Activated CD4-positive, alpha-beta T cell treated with anti-CD3 and anti-CD28 coated beads for 4 hours (primary cell): ENCODE measurements around the gene PALLD.

ENCODE experiments used
- DNase-seq, 2 donors: peaks; one replicate each; pipeline ENCODE4 v3.0.0-alpha.2; 2020

PALLD gene

DNA sequence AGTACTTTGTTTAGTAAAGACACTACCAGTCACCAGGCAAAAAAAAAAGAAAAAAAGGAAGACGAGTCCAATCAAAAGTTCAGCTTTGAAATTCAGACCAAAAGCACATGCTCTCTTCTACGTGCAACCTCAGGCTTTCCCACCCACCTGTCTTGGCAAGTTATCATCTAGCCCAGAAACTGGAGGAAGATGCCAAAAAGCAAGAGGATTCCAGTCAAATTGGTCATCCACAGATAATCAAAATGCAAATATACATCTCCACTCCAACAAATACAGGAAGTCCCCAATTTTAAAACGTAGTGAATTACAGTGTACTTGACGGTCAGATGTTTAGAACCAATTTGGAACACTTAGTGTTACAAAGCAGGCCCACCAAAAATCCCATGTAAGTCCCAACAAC lies 96.5 kb downstream of the PALLD start:
- DNase-seq: no peak

GRCh38 chr4:168594121-168594520 lies 97.3 kb downstream of the PALLD start:
- no peak for DNase-seq

DNA sequence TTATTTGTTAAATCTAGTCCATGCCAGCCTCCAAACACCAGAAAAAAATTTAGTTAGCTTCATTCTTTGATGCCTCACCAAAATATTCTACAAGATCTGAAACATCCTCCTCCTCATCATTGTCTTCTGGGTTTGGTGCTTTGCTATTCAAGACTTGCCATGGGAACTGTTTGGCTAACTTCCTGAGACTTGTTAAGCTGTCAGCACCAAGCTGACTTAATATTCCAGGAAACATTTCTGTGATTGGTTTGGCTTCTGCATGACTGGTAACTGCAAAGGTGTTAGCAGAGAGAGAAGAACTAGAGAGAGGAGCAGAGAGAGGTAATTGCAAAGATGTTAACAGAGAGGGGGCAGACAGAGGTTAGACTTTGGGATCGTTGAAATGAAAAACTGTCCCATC lies 101.3 kb downstream of the PALLD start:
- DNase-seq: no peak

- DNase-seq: no peak
Observed at GRCh38 chr4:168600796-168601583, 104.1 kb downstream of the PALLD start.

DNA sequence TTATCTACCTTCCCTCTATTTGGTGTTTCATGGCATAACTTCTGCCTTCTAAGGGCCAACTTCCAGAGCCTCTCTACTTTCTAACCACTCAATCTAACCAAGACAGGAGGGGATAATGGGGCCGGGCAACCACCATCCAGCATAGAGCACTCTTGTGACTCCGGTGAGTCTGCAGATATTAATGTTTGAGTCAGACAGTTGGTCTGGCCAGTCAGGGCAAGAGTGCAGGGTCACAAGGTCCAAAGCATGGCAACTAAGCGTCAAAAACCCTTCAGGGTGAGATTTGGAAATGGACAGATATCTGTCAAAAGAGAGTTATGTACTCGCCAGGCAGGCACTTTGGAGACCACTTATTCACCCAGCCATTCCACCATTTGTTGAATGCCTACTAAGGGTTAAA lies 105.0 kb downstream of the PALLD start:
- DNase-seq: no peak

GRCh38 chr4:168604496-168605373 lies 107.9 kb downstream of the PALLD start:
- DNase-seq: no peak

GRCh38 chr4:168605411-168605810 lies 108.6 kb downstream of the PALLD start:
- no peak for DNase-seq

- no peak for DNase-seq
Observed at GRCh38 chr4:168607215-168607614, 110.4 kb downstream of the PALLD start.

GRCh38 chr4:168608771-168609170 lies 111.9 kb downstream of the PALLD start:
- DNase-seq: no peak

GRCh38 chr4:168609369-168609768 lies 112.5 kb downstream of the PALLD start:
- no peak for DNase-seq

DNA sequence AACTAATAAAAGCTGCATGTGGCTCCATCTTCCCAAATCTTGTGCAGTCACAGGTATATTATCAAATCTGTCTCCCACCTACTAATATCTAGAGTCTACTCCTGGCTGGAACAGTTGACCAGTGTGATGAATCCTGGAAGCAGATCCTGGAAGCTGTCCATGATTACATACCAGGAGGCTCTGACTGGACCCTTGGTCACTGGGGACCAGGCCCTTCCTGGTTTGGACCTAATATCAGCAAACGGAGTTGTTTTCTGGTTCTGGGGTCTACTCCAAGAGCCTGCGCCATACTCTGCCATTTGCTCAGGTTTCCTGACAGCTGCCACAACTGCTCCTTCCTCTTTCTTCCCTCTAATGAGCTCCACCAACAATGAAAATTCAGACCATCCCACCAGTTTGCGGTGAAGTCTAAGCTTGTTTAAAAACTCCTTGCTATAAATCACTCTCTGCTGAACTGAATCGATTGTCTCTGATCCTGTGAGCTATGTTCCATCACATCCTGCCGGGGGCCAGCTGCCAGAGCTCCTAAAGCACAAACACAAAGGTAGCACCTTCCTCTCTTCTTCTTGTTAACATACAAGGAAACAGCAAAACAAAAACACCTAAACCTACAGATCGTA lies 114.2 kb downstream of the PALLD start:
- DNase-seq: no peak

- no peak for DNase-seq
Observed at GRCh38 chr4:168612450-168613135, 115.7 kb downstream of the PALLD start.

DNA sequence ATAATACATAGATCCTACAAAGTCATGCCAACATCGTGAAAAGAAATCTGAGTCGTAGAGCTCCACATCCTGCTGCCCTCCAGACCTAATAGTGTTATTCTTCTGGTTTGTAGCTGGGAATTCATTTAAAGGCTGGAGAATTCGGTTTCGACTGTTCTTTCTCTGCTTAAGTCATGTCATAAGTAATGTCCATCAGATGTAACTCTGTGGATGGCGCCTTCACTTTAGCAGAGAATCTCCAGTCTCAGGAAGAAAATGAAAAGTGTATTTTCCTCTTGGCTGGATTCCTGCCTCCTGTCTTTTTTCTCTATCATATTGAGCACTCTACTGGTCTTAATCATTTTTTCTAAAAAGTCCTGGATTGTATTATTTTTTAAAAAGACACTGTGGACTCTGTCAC lies 117.0 kb downstream of the PALLD start:
- no peak for DNase-seq

DNA sequence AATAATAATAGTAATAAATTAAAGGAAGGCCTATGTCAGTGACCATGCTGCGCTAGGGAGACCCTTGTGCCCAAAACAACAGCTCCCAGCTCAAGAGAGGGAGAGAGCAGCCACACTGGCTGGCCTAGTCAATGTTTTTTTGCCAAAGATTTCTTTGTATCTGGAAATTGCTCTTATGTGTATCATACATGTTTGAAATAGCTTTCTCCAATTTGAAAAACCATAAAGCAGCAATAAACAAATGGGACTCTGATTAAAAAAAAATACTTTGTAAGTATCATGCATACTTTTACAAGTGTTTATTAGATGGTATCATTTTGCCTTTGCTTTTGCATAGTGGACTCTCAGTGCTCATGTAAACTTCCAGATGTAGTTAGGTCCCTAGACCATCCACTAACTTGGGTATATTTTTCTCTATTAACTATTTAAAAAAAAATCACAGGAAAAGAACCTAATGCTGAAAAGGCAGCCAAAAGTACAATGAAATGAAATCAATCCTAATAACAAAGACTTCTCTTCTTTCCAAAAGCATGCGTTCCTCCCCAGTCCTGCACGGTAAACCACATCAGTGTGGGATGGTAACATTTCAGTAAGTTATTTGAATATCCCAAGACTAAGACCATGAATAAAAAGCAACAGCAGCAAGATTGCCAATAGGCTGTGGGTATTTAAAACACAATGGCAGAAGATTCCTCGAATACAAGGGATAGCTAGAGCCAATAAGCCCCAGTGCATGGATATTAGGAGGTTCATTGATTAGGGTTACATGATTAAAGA lies 117.6 kb downstream of the PALLD start:
- DNase-seq: no peak

GRCh38 chr4:168615294-168616065 lies 118.6 kb downstream of the PALLD start:
- no peak for DNase-seq

GRCh38 chr4:168618577-168619265 lies 121.9 kb downstream of the PALLD start:
- DNase-seq: no peak

DNA sequence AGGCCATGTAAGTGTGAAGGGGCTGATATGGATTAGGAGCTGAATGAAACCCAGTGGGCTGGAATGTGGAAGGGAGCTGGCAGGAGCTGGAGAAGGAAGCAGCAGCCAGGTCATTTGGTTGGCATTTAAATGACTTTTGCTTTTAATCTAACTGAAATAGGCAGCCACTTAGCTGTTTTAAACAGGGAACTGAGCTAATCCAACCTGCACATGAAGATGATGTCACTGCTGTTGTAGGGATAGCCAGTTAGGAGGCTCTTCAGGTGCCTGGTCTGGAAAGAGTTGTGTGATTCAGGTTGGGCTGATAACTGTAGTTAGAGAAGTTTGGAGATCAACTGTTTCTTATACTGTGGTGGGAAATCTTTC lies 122.4 kb downstream of the PALLD start:
- no peak for DNase-seq

- DNase-seq: no peak
Observed at GRCh38 chr4:168621806-168622589, 125.1 kb downstream of the PALLD start.

GRCh38 chr4:168622600-168622999 lies 125.7 kb downstream of the PALLD start:
- DNase-seq: no peak

- no peak for DNase-seq
Observed at GRCh38 chr4:168623011-168623410, 126.2 kb downstream of the PALLD start.
